Measurements from ENCODE around the gene SLC38A11.
A peak's percentile ranks its signal among the peaks of the same experiment; 100 is the strongest.
"Not testable (repeated sequence)": the region's sequence is repeated elsewhere in the genome, so short reads cannot be mapped to it uniquely, and the experiment has no call there.

SLC38A11 gene

DNA sequence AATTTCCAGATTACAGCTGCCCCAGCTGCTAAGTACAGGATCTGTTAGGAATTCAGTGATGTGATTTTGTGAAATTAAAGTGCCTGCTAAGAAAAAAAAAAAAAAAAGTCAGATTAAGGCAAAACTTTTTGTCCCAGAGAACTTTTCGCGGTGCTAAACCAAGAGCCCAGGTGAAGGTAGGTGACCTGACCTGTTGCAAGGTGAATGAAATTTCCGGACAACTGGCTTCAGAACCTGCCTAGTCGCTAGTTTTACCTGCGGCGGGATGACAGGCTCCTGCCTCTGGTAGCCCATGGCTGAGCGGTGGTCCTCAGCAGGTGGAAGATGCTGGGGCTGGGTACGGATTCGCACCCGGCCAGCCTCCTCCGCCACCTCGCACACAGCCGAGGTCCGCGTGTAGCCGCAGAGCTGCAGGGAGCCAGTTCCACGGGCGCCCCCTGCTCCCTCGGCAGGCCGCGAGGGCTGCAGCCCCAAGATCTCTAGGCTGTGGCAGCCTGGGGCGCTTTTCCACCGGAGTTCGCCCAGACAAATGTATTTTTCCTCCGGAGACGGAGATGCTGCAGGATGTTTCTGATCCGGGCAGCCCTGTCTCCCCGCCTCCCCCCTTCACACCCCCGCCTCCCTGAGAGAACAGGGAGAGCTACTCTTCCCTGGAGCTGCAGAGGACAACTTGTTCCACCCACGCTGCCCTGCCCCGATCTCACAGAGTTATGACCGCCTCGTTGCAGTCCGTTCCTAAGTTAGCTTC, at the start of gene SLC38A11:
Gene SLC38A11 (minus strand): TSS at position 572 of the 748 bp plus-strand sequence. CDS start 278 bp downstream, at position 294.
- DNase-seq (ENCODE audit: low read depth): no peak

- DNase-seq (ENCODE audit: low read depth): no peak
Measured at GRCh38 chr2:165003443-165004130, 48.3 kb upstream of the SLC38A11 start.

GRCh38 chr2:165002638-165003037, 47.3 kb upstream of the SLC38A11 start:
- DNase-seq (ENCODE audit: low read depth): no peak

DNA sequence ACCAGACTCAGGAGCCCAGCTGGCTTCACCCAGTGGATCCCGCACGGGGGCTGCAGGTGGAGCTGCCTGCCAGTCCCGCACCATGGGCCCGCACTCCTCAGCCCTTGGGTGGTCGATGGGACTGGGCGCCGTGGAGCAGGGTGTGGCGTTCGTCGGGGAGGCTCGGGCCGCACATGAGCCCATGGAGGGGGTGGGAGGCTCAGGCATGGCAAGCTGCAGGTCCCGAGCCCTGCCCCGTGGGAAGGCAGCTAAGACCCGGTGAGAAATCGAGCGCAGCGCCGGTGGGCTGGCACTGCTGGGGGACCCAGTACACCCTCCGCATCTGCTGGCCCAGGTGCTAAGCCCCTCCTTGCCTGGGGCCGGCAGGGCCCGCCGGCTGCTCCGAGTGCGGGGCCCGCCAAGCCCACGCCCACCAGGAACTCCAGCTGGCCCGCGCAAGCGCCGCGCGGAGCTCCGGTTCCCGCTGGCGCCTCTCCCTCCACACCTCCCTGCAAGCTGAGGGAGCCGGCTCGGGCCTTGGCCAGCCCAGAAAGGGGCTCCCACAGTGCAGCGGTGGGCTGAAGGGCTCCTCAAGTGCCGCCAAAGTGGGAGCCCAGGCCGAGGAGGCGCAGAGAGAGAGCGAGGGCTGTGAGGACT, 39.5 kb upstream of the SLC38A11 start:
- not testable (repeated sequence) for DNase-seq (ENCODE audit: low read depth)

GRCh38 chr2:164993287-164994016, 38.1 kb upstream of the SLC38A11 start:
- DNase-seq (ENCODE audit: low read depth): no peak

- peak; percentile 4 for DNase-seq (ENCODE audit: low read depth)
Measured at GRCh38 chr2:164992818-164993217, 37.5 kb upstream of the SLC38A11 start.

DNA sequence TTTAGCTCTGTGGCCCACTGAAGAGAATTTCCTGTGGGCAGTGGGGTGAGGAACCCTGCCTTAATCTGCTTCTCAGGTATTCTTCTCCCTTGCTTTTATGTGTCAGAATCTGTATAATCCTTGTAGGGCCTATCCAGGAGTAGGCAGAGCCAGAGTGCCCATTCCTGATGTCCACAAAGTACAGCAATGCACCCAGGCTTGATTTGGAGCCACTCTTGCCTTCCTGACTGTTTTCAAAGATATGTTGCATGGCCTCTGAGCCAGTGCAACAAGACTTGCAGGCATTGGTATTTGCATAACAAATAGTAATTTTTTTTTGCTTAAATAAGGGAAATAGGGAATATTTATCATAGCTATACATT, 36.7 kb upstream of the SLC38A11 start:
- DNase-seq (ENCODE audit: low read depth): not testable (repeated sequence)

DNA sequence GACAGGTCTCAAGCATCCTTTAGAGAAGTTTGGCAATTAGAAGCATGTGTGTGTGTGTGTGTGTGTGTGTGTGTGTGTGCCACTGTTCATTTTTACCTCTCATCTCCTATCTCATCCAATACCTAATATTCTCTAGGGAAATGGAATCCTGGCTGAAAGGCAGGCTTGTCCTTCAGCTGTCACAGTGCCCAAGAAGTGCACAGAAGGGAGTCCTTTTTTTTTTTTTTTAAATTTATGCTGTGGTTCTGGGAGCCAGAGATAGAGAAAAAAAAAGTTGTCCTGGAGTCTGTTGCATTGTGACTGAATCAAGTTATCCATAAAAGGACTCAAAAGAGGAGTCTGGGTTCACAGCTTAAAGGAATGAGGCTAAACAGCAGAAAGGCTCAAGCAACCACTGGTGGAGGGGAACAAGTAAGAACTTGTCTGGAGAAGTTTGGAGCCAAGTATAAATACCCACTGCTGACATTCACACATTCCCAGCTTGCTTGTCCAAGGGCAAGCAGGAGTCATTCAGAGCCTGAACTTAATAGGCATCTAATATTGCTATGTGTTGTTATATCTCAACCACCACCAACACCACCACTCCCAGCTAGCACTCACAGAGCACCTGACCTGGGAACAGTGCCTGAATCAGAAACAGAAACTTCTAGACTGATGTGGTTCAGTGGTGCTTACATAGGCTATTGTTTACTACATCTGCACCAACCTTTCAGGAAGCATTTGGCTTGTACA, 36.2 kb upstream of the SLC38A11 start:
- DNase-seq (ENCODE audit: low read depth): not testable (repeated sequence)

GRCh38 chr2:164990953-164991352, 35.6 kb upstream of the SLC38A11 start:
- not testable (repeated sequence) for DNase-seq (ENCODE audit: low read depth)

- not testable (repeated sequence) for DNase-seq (ENCODE audit: low read depth)
Measured at GRCh38 chr2:164988805-164989204, 33.5 kb upstream of the SLC38A11 start.

GRCh38 chr2:164986027-164986426, 30.7 kb upstream of the SLC38A11 start:
- DNase-seq (ENCODE audit: low read depth): not testable (repeated sequence)

DNA sequence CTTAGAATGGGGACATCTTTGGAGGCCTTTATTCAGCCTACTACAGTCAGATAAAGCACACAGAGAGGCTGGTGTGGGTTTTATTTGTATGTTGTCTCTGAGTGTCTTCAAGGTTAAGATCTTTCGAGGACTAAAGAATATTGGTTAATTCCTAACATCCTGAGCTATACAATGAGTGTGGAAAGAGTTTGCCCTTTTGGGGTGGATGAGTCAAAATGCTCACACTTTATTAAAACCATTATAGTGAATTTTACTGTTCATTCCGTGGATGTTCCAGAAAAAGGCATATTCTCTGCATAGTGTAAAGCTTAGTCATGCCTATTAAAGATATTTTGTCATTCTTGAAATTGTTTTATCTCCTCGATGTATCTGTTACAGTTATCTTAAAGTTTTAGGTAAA, 29.1 kb upstream of the SLC38A11 start:
- no peak for DNase-seq (ENCODE audit: low read depth)

GRCh38 chr2:164981217-164981990, 26.1 kb upstream of the SLC38A11 start:
- no peak for DNase-seq (ENCODE audit: low read depth)

DNA sequence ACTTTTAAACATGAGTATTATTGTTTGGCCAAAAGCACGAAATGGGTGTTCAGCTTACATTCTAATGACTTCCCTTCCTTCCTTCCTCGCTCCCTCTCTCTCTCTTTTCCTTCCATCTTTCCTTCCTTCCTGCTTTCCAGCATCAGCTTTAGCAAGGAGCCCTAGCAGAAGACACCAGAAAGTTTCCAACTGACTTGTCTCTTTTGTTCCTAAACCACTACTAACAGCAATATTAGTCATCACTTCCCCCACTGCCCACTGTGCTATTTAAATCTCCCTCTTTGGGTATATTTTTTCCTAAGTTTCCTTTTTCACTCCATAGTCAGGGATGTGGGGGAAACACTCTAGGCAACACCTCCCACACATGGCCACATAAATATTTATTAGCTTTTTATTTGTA, 25.4 kb upstream of the SLC38A11 start:
- DNase-seq (ENCODE audit: low read depth): not testable (repeated sequence)

- no peak for DNase-seq (ENCODE audit: low read depth)
Measured at GRCh38 chr2:164979113-164979512, 23.8 kb upstream of the SLC38A11 start.

GRCh38 chr2:164976875-164977470, 21.6 kb upstream of the SLC38A11 start:
- DNase-seq (ENCODE audit: low read depth): not testable (repeated sequence)

DNA sequence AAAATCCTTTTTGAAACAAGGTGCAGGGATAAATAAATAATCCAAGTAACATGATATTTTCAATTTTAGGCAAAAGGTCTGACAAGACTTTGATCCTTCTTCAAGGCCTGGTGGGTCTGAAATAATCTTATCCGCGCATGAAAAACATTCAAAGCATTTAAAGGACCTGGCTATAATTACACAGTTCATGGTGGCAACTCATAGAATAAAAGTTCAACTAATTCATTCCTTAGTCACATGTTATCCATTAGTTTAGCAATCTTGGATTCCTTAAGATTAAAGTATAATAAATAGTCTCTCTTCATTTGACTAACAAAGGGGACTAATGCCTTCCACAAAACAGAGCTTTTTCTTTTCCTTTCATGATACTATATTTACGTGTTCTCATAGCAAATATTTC, 21.0 kb upstream of the SLC38A11 start:
- DNase-seq (ENCODE audit: low read depth): no peak

- no peak for DNase-seq (ENCODE audit: low read depth)
Measured at GRCh38 chr2:164975891-164976290, 20.6 kb upstream of the SLC38A11 start.

DNA sequence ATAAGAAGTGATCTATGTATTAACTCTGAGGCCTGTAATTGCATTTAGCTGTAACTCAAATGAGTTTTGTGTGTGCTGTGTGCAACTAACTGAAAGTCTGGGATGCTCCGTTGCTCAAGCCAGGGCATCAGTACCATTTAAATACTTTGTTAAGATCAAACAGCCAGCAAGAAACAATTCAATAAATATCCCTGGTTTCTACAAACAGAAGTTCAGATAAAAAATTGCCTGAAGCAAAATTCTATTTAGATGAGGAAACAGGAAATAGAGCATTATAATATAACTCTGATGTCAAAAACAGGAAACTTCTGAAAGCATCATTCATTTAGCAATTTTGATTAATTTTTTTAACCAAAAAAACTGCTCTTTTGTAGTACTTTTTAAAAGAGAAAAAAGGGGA, 18.9 kb upstream of the SLC38A11 start:
- DNase-seq (ENCODE audit: low read depth): no peak

DNA sequence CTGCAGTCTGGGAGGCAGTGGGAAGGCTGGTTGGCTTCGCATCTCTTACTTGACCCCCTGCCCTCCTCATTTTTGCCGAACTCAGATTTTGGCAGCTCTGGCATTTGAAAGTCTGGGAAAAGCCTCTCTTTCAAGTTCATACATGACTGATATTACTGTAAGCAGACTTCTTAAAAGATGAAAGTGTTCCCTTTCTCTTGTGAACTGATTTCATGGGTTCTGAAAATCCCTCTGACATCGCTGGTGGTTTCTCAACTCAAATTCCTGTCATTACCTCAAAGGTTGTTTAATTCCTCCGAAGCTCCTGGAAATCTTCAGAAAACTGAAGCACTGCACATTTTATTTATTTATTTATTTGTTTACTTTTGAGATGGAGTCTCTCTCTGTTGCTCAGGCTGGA, 16.9 kb upstream of the SLC38A11 start:
- DNase-seq (ENCODE audit: low read depth): no peak
